Ascending aorta (tissue), 2 donors: ENCODE measurements around the gene CAPN9. TPM values are rescaled to one million over a fixed set of nuclear protein-coding genes. Genes with fewer than 3 reads are reported as not detected.
"Not testable (repeated sequence)": the region's sequence is repeated elsewhere in the genome, so short reads cannot be mapped to it uniquely, and the experiment has no call there.

Experiments used
- DNase-seq, 2 donors: peaks; one replicate each; pipeline ENCODE4 v3.0.0-alpha.2; 2019; ENCODE audit warnings: low spot score in 2 of 2
- H3K27ac ChIP-seq, 2 donors: fragments of 200-600 bp; sonication (generic); one replicate each; pipeline ENCODE4 v1.5.1; 2016 to 2017; ENCODE audit warnings: mild to moderate bottlenecking in 1 of 2
- H3K27me3 ChIP-seq: fragments of 200-600 bp; sonication (generic); one replicate; pipeline ENCODE4 v1.5.1; 2017
- H3K36me3 ChIP-seq, 2 donors: fragments of 200-600 bp; sonication (generic); one replicate each; pipeline ENCODE4 v1.5.1; 2016
- H3K4me1 ChIP-seq, 2 donors: fragments of 200-600 bp; sonication (generic); one replicate each; pipeline ENCODE4 v1.5.1; 2016 to 2017; ENCODE audit warnings: mild to moderate bottlenecking in 1 of 2
- H3K4me3 ChIP-seq, 2 donors: fragments of 200-600 bp; sonication (generic); one replicate each; pipeline ENCODE4 v1.5.1; 2016 to 2017; ENCODE audit warnings: mild to moderate bottlenecking in 1 of 2
- H3K9me3 ChIP-seq, 2 donors: fragments of 200-600 bp; sonication (generic); one replicate each; pipeline ENCODE4 v1.5.1; 2016
- CTCF ChIP-seq, 3 experiments: fragments of 200-600 bp in 2 of 3; fragments of 450-650 bp in 1 of 3; sonication (generic) in 2 of 3; IDR thresholded peaks; one replicate each; pipeline ENCODE4 v1.5.1; 2016 to 2019; ENCODE audit warnings: antibody characterized with exemption in 3 of 3, mild to moderate bottlenecking in 1 of 3, moderate library complexity in 1 of 3
- intact Hi-C: fragments of 100-400 bp; cut with DNase I; formaldehyde crosslinking; loops from one replicate; pipeline ENCODE4 v1.15.1; 2023
- total RNA-seq: library from RNA; depleted of rRNA; stranded (reverse); fragments of >200 nt; gene quantifications from one replicate; pipeline ENCODE4 v1.1.0, GENCODE V29; 2016

The CAPN9 gene
- total RNA-seq, 1 donor from 2014 or later = not detected

- no peaks in the 10 kb centered on the region for H3K4me1 ChIP-seq
- DNase-seq = no peak
- intact Hi-C loops = no loop called here
- no peaks in the 10 kb centered on the region for H3K36me3 ChIP-seq
- H3K9me3 ChIP-seq = no peaks in the 10 kb centered on the region
- no peaks in the 10 kb centered on the region for H3K27me3 ChIP-seq
- H3K4me3 ChIP-seq = no peak overlapping the region
- H3K27ac ChIP-seq = no peak overlapping the region
- no peak for TF ChIP-seq CTCF (IDR thresholded peaks at IDR 0.05)
Observed at GRCh38 chr1:230766318-230766717, 19.1 kb downstream of the CAPN9 start.

GRCh38 chr1:230767859-230768612, 20.8 kb downstream of the CAPN9 start:
- H3K4me1 ChIP-seq, intact Hi-C loops, H3K27me3 ChIP-seq, H3K27ac ChIP-seq, H3K4me3 ChIP-seq, DNase-seq, H3K36me3 ChIP-seq, H3K9me3 ChIP-seq: not testable (repeated sequence)

GRCh38 chr1:230768903-230769570, 21.8 kb downstream of the CAPN9 start:
- no peak for DNase-seq
- Histone ChIP-seq H3K27me3 (no peaks in the 10 kb centered on the region), H3K36me3 (no peaks in the 10 kb centered on the region), H3K4me1 (no peaks in the 10 kb centered on the region), H3K4me3 (no peak overlapping the region), H3K27ac (no peak overlapping the region), H3K9me3 (no peaks in the 10 kb centered on the region)
- no peak for TF ChIP-seq CTCF (IDR thresholded peaks at IDR 0.05)
- intact Hi-C loops = no loop called here

- DNase-seq = no peak
- H3K27ac ChIP-seq = no peak overlapping the region
- H3K4me3 ChIP-seq = no peak overlapping the region
- H3K9me3 ChIP-seq = no peaks in the 10 kb centered on the region
- intact Hi-C loops = loop anchor here (10.0 kb wide), 1 partner anchor 126 kb away; the partner anchor contains the start of gene COG2
- H3K36me3 ChIP-seq = no peaks in the 10 kb centered on the region
- TF ChIP-seq CTCF (IDR thresholded peaks at IDR 0.05) = no peak
- H3K4me1 ChIP-seq = no peaks in the 10 kb centered on the region
- H3K27me3 ChIP-seq = no peaks in the 10 kb centered on the region
Observed at GRCh38 chr1:230770317-230770716, 23.1 kb downstream of the CAPN9 start.

GRCh38 chr1:230771773-230772354, 24.7 kb downstream of the CAPN9 start:
- intact Hi-C loops = loop anchor here (10.0 kb wide), 1 partner anchor 127 kb away; the partner anchor contains the start of gene COG2
- no peak for TF ChIP-seq CTCF (IDR thresholded peaks at IDR 0.05)

More at GRCh38 chr1:230771773-230772354, 24.7 kb downstream of the CAPN9 start:
- DNase-seq = no peak
- Histone ChIP-seq H3K9me3 (no peaks in the 10 kb centered on the region), H3K36me3 (no peaks in the 10 kb centered on the region), H3K27me3 (no peaks in the 10 kb centered on the region), H3K4me1 (no peaks in the 10 kb centered on the region), H3K4me3 (no peak overlapping the region), H3K27ac (no peak overlapping the region)
